Urinary bladder (tissue), 4 donors: ENCODE results near the gene APOC4. TPM values are rescaled to one million over a fixed set of nuclear protein-coding genes. Genes with fewer than 3 reads are reported as not detected.

Source experiments
- DNase-seq: peaks from one replicate; pipeline ENCODE4 v3.0.0-alpha.2; 2015; ENCODE audit errors: extremely low spot score
- H3K27ac ChIP-seq: one replicate; pipeline ENCODE4 v1.5.1; 2013; ENCODE audit warnings: low read depth, mild to moderate bottlenecking, moderate library complexity
- H3K36me3 ChIP-seq: one replicate; pipeline ENCODE4 v1.6.1; 2013; ENCODE audit warnings: mild to moderate bottlenecking, moderate library complexity; ENCODE audit not compliant: insufficient read depth
- H3K4me1 ChIP-seq: one replicate; pipeline ENCODE4 v1.6.1; 2013; ENCODE audit warnings: mild to moderate bottlenecking, moderate library complexity; ENCODE audit not compliant: insufficient read depth
- H3K4me3 ChIP-seq: one replicate; pipeline ENCODE4 v1.5.1; 2013; ENCODE audit warnings: low read depth, low read length
- WGBS: extraction: QIAGEN DNeasy Blood & Tissue Kit; methylation state at CpG from one replicate; pipeline ENCODE4 v1.1.7; 2013; 5-methylcytosine and 5-hydroxymethylcytosine counted together
- polyA plus RNA-seq: library from polyadenylated mRNA; stranded (reverse); fragments of 200-250 nt; gene quantifications from one replicate; pipeline ENCODE4 v1.2.3, GENCODE V29; 2013
- total RNA-seq: library from RNA; depleted of rRNA; stranded (reverse); fragments of >200 nt; gene quantifications from one replicate; pipeline ENCODE4 v1.2.3, GENCODE V29; 2014
- donor health status: healthy with polysubstance abuse.
- donor health status: healthy.

The APOC4 gene
- total RNA-seq (not detected), polyA plus RNA-seq (not detected)

GRCh38 chr19:44942067-44942571, at the start of gene APOC4:
Gene APOC4 (plus strand): TSS chr19:44942237. CDS start chr19:44942278, 41 bp downstream.
- no peak for DNase-seq
- 83% methylated on average over 14 of the region's 14 CpGs for WGBS
- no peak within 1 kb of the TSS for H3K27ac ChIP-seq
- no peak within 1 kb of the TSS for H3K4me3 ChIP-seq
- no peaks in the 10 kb centered on the region for H3K36me3 ChIP-seq
- H3K4me1 ChIP-seq: no peaks in the 10 kb centered on the region

- Histone ChIP-seq H3K27ac (no peak overlapping the region), H3K4me3 (no peak overlapping the region), H3K36me3 (peaks cover 3% of the 10 kb centered on the region), H3K4me1 (no peaks in the 10 kb centered on the region)
- no peak for DNase-seq
- WGBS: 92% methylated on average over 7 of the region's 7 CpGs
These were observed 49.1 kb upstream of the APOC4 start for GRCh38 chr19:44892932-44893331.

- DNase-seq: no peak
- Histone ChIP-seq H3K4me3 (no peak overlapping the region), H3K36me3 (peaks cover 3% of the 10 kb centered on the region), H3K27ac (no peak overlapping the region), H3K4me1 (no peaks in the 10 kb centered on the region)
- WGBS: 92% methylated on average over 18 of the region's 18 CpGs
These were observed 48.5 kb upstream of the APOC4 start for GRCh38 chr19:44893332-44894051.

- Histone ChIP-seq H3K4me1 (no peaks in the 10 kb centered on the region), H3K27ac (no peak overlapping the region), H3K4me3 (no peak overlapping the region), H3K36me3 (peaks cover 3% of the 10 kb centered on the region)
- 96% methylated on average over 6 of the region's 6 CpGs for WGBS
- no peak for DNase-seq
These were observed 48.0 kb upstream of the APOC4 start for GRCh38 chr19:44894052-44894400.

- H3K36me3 ChIP-seq: peaks cover 3% of the 10 kb centered on the region
- no peaks in the 10 kb centered on the region for H3K4me1 ChIP-seq
- H3K4me3 ChIP-seq: no peak overlapping the region
- 83% methylated on average over 9 of the region's 9 CpGs for WGBS
- H3K27ac ChIP-seq: no peak overlapping the region
- no peak for DNase-seq
These were observed 47.1 kb upstream of the APOC4 start for GRCh38 chr19:44894946-44895345.

- 91% methylated on average over 8 of the region's 8 CpGs for WGBS
- H3K36me3 ChIP-seq: peaks cover 3% of the 10 kb centered on the region
- H3K4me3 ChIP-seq: no peak overlapping the region
- DNase-seq: no peak
- no peak overlapping the region for H3K27ac ChIP-seq
- no peaks in the 10 kb centered on the region for H3K4me1 ChIP-seq
These were observed 44.2 kb upstream of the APOC4 start for GRCh38 chr19:44897835-44898234.

- 92% methylated on average over 19 of the region's 19 CpGs for WGBS
- Histone ChIP-seq H3K4me3 (no peak overlapping the region), H3K27ac (no peak overlapping the region), H3K36me3 (no peaks in the 10 kb centered on the region), H3K4me1 (no peaks in the 10 kb centered on the region)
- DNase-seq: no peak
These were observed 41.5 kb upstream of the APOC4 start for GRCh38 chr19:44900328-44901244.

- H3K4me1 ChIP-seq: no peaks in the 10 kb centered on the region
- no peak for DNase-seq
- no peaks in the 10 kb centered on the region for H3K36me3 ChIP-seq
- 71% methylated on average over 15 of the region's 15 CpGs for WGBS
- no peak overlapping the region for H3K27ac ChIP-seq
- H3K4me3 ChIP-seq: no peak overlapping the region
These were observed 38.8 kb upstream of the APOC4 start for GRCh38 chr19:44903216-44903601.

GRCh38 chr19:44903602-44904425, 38.2 kb upstream of the APOC4 start:
- Histone ChIP-seq H3K27ac (no peak overlapping the region), H3K4me3 (no peak overlapping the region), H3K4me1 (no peaks in the 10 kb centered on the region), H3K36me3 (no peaks in the 10 kb centered on the region)
- no peak for DNase-seq
- WGBS: 15% methylated on average over 24 of the region's 24 CpGs

GRCh38 chr19:44904426-44904994, 37.5 kb upstream of the APOC4 start:
- Histone ChIP-seq H3K4me3 (no peak overlapping the region), H3K36me3 (no peaks in the 10 kb centered on the region), H3K27ac (no peak overlapping the region), H3K4me1 (no peaks in the 10 kb centered on the region)
- 40% methylated on average over 12 of the region's 12 CpGs for WGBS
- DNase-seq: no peak

- no peak for DNase-seq
- H3K4me1 ChIP-seq: no peaks in the 10 kb centered on the region
- no peaks in the 10 kb centered on the region for H3K36me3 ChIP-seq
- no peak within 1 kb of the TSS for H3K4me3 ChIP-seq
- H3K27ac ChIP-seq: no peak within 1 kb of the TSS
- under 1% methylated on average over 20 of the region's 20 CpGs for whole genome bisulfite sequencing
These were observed 36.4 kb upstream of the APOC4 start, which contains the start of gene APOE for GRCh38 chr19:44905437-44906160. Gene APOE (plus strand): TSS chr19:44905796. CDS start chr19:44906625, 829 bp downstream.

- no peak overlapping the region for H3K4me3 ChIP-seq
- 91% methylated on average over 12 of the region's 12 CpGs for WGBS
- H3K27ac ChIP-seq: no peak overlapping the region
- no peak for DNase-seq
- no peaks in the 10 kb centered on the region for H3K4me1 ChIP-seq
- no peaks in the 10 kb centered on the region for H3K36me3 ChIP-seq
These were observed 34.4 kb upstream of the APOC4 start for GRCh38 chr19:44907613-44908012.
